NCI-H1694 treated with DMSO at 0.1 percent for 48 hours (cell line): ENCODE results near the gene AOPEP.

Experiments
- DNase-seq: peaks from one replicate; lab custom pipeline; 2025; lab: John Stamatoyannopoulos, UW

Gene AOPEP

GRCh38 chr9:95084254-95084934 lies 357.9 kb downstream of the AOPEP start:
- DNase-seq = no peak

GRCh38 chr9:95085036-95085770 lies 358.7 kb downstream of the AOPEP start:
- DNase-seq = no peak

GRCh38 chr9:95085861-95086563 lies 359.5 kb downstream of the AOPEP start:
- no peak for DNase-seq

GRCh38 chr9:95086564-95086955 lies 360.1 kb downstream of the AOPEP start:
- no peak for DNase-seq

GRCh38 chr9:95087659-95088242 lies 361.3 kb downstream of the AOPEP start:
- no peak for DNase-seq

GRCh38 chr9:95088421-95089161 lies 362.1 kb downstream of the AOPEP start:
- DNase-seq = no peak

GRCh38 chr9:95089257-95090022 lies 362.9 kb downstream of the AOPEP start:
- no peak for DNase-seq

- DNase-seq = no peak
These were observed 363.7 kb downstream of the AOPEP start for GRCh38 chr9:95090023-95090791.

GRCh38 chr9:95090871-95091577 lies 364.5 kb downstream of the AOPEP start:
- DNase-seq = no peak

GRCh38 chr9:95091601-95092261 lies 365.2 kb downstream of the AOPEP start:
- no peak for DNase-seq

GRCh38 chr9:95092262-95093072 lies 366.0 kb downstream of the AOPEP start:
- DNase-seq = no peak

GRCh38 chr9:95093586-95093985 lies 367.1 kb downstream of the AOPEP start:
- DNase-seq = no peak

GRCh38 chr9:95094002-95094401 lies 367.5 kb downstream of the AOPEP start:
- DNase-seq = no peak

GRCh38 chr9:95095641-95096355 lies 369.3 kb downstream of the AOPEP start:
- DNase-seq = no peak

GRCh38 chr9:95096381-95096780 lies 369.9 kb downstream of the AOPEP start:
- DNase-seq = no peak

GRCh38 chr9:95096807-95097206 lies 370.3 kb downstream of the AOPEP start:
- no peak for DNase-seq

GRCh38 chr9:95097279-95097678 lies 370.8 kb downstream of the AOPEP start:
- DNase-seq = no peak
